Measurements from ENCODE around the gene NAV1. TPM values are rescaled to one million over a fixed set of nuclear protein-coding genes. Genes with fewer than 3 reads are reported as not detected.

Gene NAV1, protein sequence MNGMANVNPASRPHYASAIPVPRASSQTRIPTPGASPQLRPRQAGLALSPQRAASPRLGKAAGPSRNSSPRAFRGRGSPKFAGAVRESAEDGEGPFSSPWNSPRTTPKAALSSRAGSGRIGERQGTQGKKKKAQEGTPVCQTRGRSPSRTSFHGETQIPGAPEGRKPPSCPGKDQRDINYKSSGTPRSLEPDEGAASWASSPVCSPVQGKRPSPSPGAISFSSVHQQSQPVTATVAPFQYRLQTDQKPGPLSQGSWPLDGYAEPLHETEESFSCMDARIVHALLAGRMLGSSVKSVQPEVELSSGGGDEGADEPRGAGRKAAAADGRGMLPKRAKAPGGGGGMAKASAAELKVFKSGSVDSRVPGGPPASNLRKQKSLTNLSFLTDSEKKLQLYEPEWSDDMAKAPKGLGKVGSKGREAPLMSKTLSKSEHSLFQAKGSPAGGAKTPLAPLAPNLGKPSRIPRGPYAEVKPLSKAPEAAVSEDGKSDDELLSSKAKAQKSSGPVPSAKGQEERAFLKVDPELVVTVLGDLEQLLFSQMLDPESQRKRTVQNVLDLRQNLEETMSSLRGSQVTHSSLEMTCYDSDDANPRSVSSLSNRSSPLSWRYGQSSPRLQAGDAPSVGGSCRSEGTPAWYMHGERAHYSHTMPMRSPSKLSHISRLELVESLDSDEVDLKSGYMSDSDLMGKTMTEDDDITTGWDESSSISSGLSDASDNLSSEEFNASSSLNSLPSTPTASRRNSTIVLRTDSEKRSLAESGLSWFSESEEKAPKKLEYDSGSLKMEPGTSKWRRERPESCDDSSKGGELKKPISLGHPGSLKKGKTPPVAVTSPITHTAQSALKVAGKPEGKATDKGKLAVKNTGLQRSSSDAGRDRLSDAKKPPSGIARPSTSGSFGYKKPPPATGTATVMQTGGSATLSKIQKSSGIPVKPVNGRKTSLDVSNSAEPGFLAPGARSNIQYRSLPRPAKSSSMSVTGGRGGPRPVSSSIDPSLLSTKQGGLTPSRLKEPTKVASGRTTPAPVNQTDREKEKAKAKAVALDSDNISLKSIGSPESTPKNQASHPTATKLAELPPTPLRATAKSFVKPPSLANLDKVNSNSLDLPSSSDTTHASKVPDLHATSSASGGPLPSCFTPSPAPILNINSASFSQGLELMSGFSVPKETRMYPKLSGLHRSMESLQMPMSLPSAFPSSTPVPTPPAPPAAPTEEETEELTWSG (N-terminal part only)
- total RNA-seq (2022; extraction: Qiagen RNA extraction; ENCODE audit: low read depth): 6.3 to 13.7 TPM (median 10.3 TPM) in 5 replicates

DNA sequence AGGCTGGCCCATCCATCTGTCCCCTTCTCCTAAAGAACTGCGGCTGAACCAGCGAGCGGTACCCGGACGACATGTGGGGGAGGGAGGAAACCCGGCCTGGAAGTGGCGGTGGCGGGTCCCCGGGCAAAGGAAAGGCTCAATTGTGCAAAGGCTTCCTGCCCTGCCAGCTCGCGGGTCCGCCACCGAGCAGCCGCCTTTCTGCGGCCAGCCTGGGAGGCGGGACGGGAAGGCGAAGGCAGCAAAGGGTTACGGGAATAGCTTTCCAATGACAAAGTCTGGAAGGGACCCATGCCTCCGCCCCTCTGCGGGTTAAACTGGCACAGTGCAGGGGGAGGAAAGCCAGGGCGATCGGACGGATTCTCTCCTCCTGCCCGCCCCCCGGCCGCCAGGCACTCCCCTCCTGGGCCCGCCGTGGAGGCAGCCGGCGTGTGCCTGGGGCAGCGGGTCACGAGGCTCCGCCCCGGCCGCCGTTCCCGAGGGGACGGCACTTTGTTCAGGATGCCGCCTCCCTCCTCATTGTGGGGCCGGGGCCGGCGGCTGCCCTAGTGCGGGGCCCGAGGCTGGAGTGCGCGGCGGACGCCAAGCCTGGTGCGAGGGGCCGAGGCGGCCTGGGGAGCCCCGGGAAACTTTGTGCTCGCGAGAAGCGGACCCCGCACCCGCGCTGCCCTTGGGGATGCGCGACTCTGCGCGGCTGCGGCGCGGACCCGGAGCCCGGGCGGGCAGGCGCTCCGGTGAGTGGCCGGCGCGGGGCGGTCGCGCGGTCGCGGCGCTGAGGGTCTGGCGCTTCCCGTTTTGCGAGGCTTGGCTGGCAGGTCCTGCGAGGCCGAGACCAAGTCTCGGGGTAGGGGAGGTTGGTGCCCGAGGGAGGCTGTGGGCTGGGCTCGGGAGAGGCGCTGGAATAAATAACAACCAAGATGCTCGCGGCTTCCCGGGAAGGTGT is at the start of gene NAV1:
Gene NAV1 (plus strand): TSS at position 516 of the 940 bp plus-strand sequence. CDS start 83,758 bp downstream, outside the sequence.

GRCh38 chr1:201506557-201507359 is 32.2 kb upstream of the NAV1 start, which contains the start of gene CSRP1:
CSRP1 (minus strand) TSS chr1:201507123; CDS start chr1:201496303, 10,820 bp downstream.

Other genes with a start within 250 kb of the NAV1 start
- gene TNNT2, start 161.4 kb upstream of the NAV1 start, total RNA-seq (2022; extraction: Qiagen RNA extraction; ENCODE audit: low read depth): 0.17 to 0.27 TPM in 2 of 5 replicates, not detected in the others
- gene LAD1, start 139.8 kb upstream of the NAV1 start, total RNA-seq (2022; extraction: Qiagen RNA extraction; ENCODE audit: low read depth): 0.59 to 0.92 TPM (median 0.69 TPM) in 5 replicates
- gene TNNI1, start 117.4 kb upstream of the NAV1 start, total RNA-seq (2022; extraction: Qiagen RNA extraction; ENCODE audit: low read depth): not detected in 5 replicates
- 92.4 to 183 TPM (median 173 TPM) in 5 replicates for gene PHLDA3, start 69.9 kb upstream of the NAV1 start, total RNA-seq (2022; extraction: Qiagen RNA extraction; ENCODE audit: low read depth)
- 414 to 636 TPM (median 428 TPM) in 5 replicates for gene CSRP1, start 32.0 kb upstream of the NAV1 start, total RNA-seq (2022; extraction: Qiagen RNA extraction; ENCODE audit: low read depth)

All from A549 treated with RU486 at 1 μM for 4 hours (cell line).